Hepatocyte (in vitro differentiated cells): ENCODE data around the gene PCCA.

ENCODE experiments used
- CTCF ChIP-seq: fragments of 200-600 bp; sonication (generic); IDR thresholded peaks from 2 replicates; pipeline ENCODE4 v1.5.1; 2016; ENCODE audit warnings: antibody characterized with exemption, mild to moderate bottlenecking; ENCODE audit not compliant: poor library complexity
- EZH2 ChIP-seq: fragments of 200-600 bp; sonication (generic); IDR thresholded peaks from 2 replicates; pipeline ENCODE4 v1.6.1; 2016; ENCODE audit warnings: antibody characterized with exemption, mild to moderate bottlenecking, borderline replicate concordance
- EZH2phosphoT487 ChIP-seq: fragments of 200-600 bp; sonication (generic); IDR thresholded peaks from one replicate; pipeline ENCODE4 v1.6.1; 2018; ENCODE audit warnings: antibody characterized with exemption, mild to moderate bottlenecking, low read depth, moderate library complexity; ENCODE audit not compliant: unreplicated experiment, severe bottlenecking

- TF ChIP-seq EZH2: no peak
- TF ChIP-seq CTCF: no peak
- no peak for TF ChIP-seq EZH2phosphoT487
Measured at GRCh38 chr13:100330662-100331061, 241.8 kb downstream of the PCCA start.
